PFSK-1 (cell line): ENCODE results near the gene LARP1.

ENCODE experiments used
- POLR2AphosphoS5 ChIP-seq: IDR thresholded peaks from 2 replicates; pipeline ENCODE4 v1.6.1; 2012; ENCODE audit warnings: low read depth, mild to moderate bottlenecking, control low read depth, low read length, moderate library complexity
- REST ChIP-seq, 2 experiments: IDR thresholded peaks; 2 replicates each; pipeline versions ENCODE4 v1.6.1 to v1.8.0; 2011 to 2012; ENCODE audit warnings: low read depth in 2 of 2, low read length in 2 of 2, control low read depth in 1 of 2, inconsistent platforms in 1 of 2, mild to moderate bottlenecking in 1 of 2, moderate library complexity in 1 of 2; ENCODE audit not compliant: insufficient read depth in 1 of 2
- SIN3A ChIP-seq: IDR thresholded peaks from 2 replicates; pipeline ENCODE4 v1.6.1; 2012; ENCODE audit warnings: mild to moderate bottlenecking, low read length, moderate library complexity, borderline replicate concordance; ENCODE audit not compliant: insufficient read depth
- TAF1 ChIP-seq: IDR thresholded peaks from 2 replicates; pipeline ENCODE4 v1.6.1; 2012; ENCODE audit warnings: low read length, control low read depth, borderline replicate concordance; ENCODE audit not compliant: insufficient read depth

GRCh38 chr5:154791535-154791934 is 36.4 kb downstream of the LARP1 start:
- TF ChIP-seq TAF1: no peak
- no peak for TF ChIP-seq SIN3A
- TF ChIP-seq POLR2AphosphoS5: no peak
- TF ChIP-seq REST (IDR thresholded peaks at IDR 0.05; ENCODE audit: insufficient read depth in 1 of 2, low read depth in 2 of 2, low read length in 2 of 2): no peak
